Uterus (tissue), 4 donors: ENCODE results near the gene ANKRA2. TPM values are rescaled to one million over a fixed set of nuclear protein-coding genes. Genes with fewer than 3 reads are reported as not detected.
A peak's percentile ranks its signal among the peaks of the same experiment; 100 is the strongest.

ENCODE experiments used
- DNase-seq, 2 donors: peaks; one replicate each; pipeline ENCODE4 v3.0.0-alpha.2; 2019 to 2020
- H3K27ac ChIP-seq, 2 donors: fragments of 200-600 bp; sonication (generic); 1 replicate in 1 of 2; 2 replicates in 1 of 2; pipeline ENCODE4 v1.5.1; 2016 to 2018
- H3K27me3 ChIP-seq, 2 donors: fragments of 200-600 bp; sonication (generic); one replicate each; pipeline ENCODE4 v1.5.1; 2018 to 2019; ENCODE audit warnings: control low read depth in 1 of 2
- H3K36me3 ChIP-seq, 2 donors: fragments of 200-600 bp; sonication (generic); one replicate each; pipeline ENCODE4 v1.5.1; 2019; ENCODE audit warnings: control low read depth in 1 of 2
- H3K4me1 ChIP-seq, 2 donors: fragments of 200-600 bp; sonication (generic); one replicate each; pipeline ENCODE4 v1.5.1; 2018 to 2019; ENCODE audit warnings: control low read depth in 1 of 2
- H3K4me3 ChIP-seq, 2 donors: fragments of 200-600 bp; sonication (generic); 1 replicate in 1 of 2; 2 replicates in 1 of 2; pipeline ENCODE4 v1.5.1; 2018 to 2019; ENCODE audit warnings: mild to moderate bottlenecking in 1 of 2
- H3K9me3 ChIP-seq, 2 donors: fragments of 200-600 bp; sonication (generic); one replicate each; pipeline ENCODE4 v1.5.1; 2019; ENCODE audit warnings: control low read depth in 1 of 2
- CTCF ChIP-seq, 4 experiments: fragments of 200-600 bp in 2 of 4; fragments of 450-650 bp in 2 of 4; sonication (generic) in 2 of 4; IDR thresholded peaks; one replicate each; pipeline ENCODE4 v1.5.1; 2016 to 2019; ENCODE audit warnings: antibody characterized with exemption in 4 of 4, mild to moderate bottlenecking in 2 of 4, moderate library complexity in 1 of 4
- POLR2A ChIP-seq, 2 donors: fragments of 450-650 bp; IDR thresholded peaks; one replicate each; pipeline ENCODE4 v1.6.1; 2016; ENCODE audit warnings: antibody characterized with exemption in 2 of 2, mild to moderate bottlenecking in 1 of 2, moderate library complexity in 1 of 2
- intact Hi-C: fragments of 100-400 bp; cut with DNase I; formaldehyde crosslinking; loops from one replicate; pipeline ENCODE4 v1.15.1; 2023; ENCODE audit warnings: low total_unique reads
- total RNA-seq, 4 donors: library from RNA; depleted of rRNA in 3 of 4; stranded (reverse); fragments of >200 nt in 3 of 4; gene quantifications; one replicate each; pipeline versions ENCODE4 v1.1.0 to v1.2.4, GENCODE V29; 2014 to 2023
- donor health status: DM: yes; HTN: yes; CAD: no.

Gene ANKRA2
- 10 to 100 TPM; 29.4 to 99.9 (median 45.8) TPM for total RNA-seq

- intact Hi-C loops: no loop called here
- no peaks in the 10 kb centered on the region for H3K36me3 ChIP-seq
- no peaks in the 10 kb centered on the region for H3K27me3 ChIP-seq
- peak in 1 of 2 donors; percentile 53 for TF ChIP-seq POLR2A (IDR thresholded peaks at IDR 0.05)
- no peak for TF ChIP-seq CTCF (IDR thresholded peaks at IDR 0.05)
- peak; percentile 98 to 99 for DNase-seq
- peak within 1 kb of the TSS; percentile 86 to 88 for H3K27ac ChIP-seq
- H3K4me1 ChIP-seq: peaks cover 9% of the 10 kb centered on the region in 2 donors
- H3K4me3 ChIP-seq: peak within 1 kb of the TSS; percentile 63 to 79
- H3K9me3 ChIP-seq: no peaks in the 10 kb centered on the region
These were observed at the start of gene ANKRA2, which contains the start of gene UTP15 for GRCh38 chr5:73565139-73565968. ANKRA2 (minus strand) TSS chr5:73565639; CDS start chr5:73562881, 2,758 bp downstream. UTP15 (plus strand) TSS chr5:73565743; CDS start chr5:73567345, 1,602 bp downstream.

- no peak overlapping the region for H3K4me3 ChIP-seq
- H3K27ac ChIP-seq: no peak overlapping the region
- TF ChIP-seq CTCF (IDR thresholded peaks at IDR 0.05): no peak
- no peak for TF ChIP-seq POLR2A (IDR thresholded peaks at IDR 0.05)
- H3K4me1 ChIP-seq: no peaks in the 10 kb centered on the region
- intact Hi-C loops: no loop called here
- H3K36me3 ChIP-seq: no peaks in the 10 kb centered on the region
- DNase-seq: no peak
- no peaks in the 10 kb centered on the region for H3K9me3 ChIP-seq
- H3K27me3 ChIP-seq: no peaks in the 10 kb centered on the region
These were observed 49.6 kb upstream of the ANKRA2 start for GRCh38 chr5:73615085-73615484.

GRCh38 chr5:73612799-73613198, 47.4 kb upstream of the ANKRA2 start:
- TF ChIP-seq POLR2A (IDR thresholded peaks at IDR 0.05) (no peak), CTCF (IDR thresholded peaks at IDR 0.05) (no peak)
- no peaks in the 10 kb centered on the region for H3K36me3 ChIP-seq
- no peaks in the 10 kb centered on the region for H3K9me3 ChIP-seq
- H3K27ac ChIP-seq: no peak overlapping the region
- no peaks in the 10 kb centered on the region for H3K27me3 ChIP-seq
- H3K4me3 ChIP-seq: no peak overlapping the region
- H3K4me1 ChIP-seq: no peaks in the 10 kb centered on the region
- intact Hi-C loops: no loop called here
- DNase-seq: no peak

- H3K27ac ChIP-seq: no peak overlapping the region
- no peaks in the 10 kb centered on the region for H3K27me3 ChIP-seq
- no peak overlapping the region for H3K4me3 ChIP-seq
- H3K9me3 ChIP-seq: no peaks in the 10 kb centered on the region
- TF ChIP-seq POLR2A (IDR thresholded peaks at IDR 0.05): no peak
- TF ChIP-seq CTCF (IDR thresholded peaks at IDR 0.05): no peak
- no peak for DNase-seq
- H3K4me1 ChIP-seq: no peaks in the 10 kb centered on the region
- intact Hi-C loops: no loop called here
- H3K36me3 ChIP-seq: no peaks in the 10 kb centered on the region
These were observed 41.8 kb upstream of the ANKRA2 start for GRCh38 chr5:73607228-73607627.

GRCh38 chr5:73606206-73606753, 40.8 kb upstream of the ANKRA2 start:
- Histone ChIP-seq H3K36me3 (no peaks in the 10 kb centered on the region), H3K27me3 (no peaks in the 10 kb centered on the region), H3K27ac (no peak overlapping the region), H3K4me1 (no peaks in the 10 kb centered on the region), H3K9me3 (no peaks in the 10 kb centered on the region), H3K4me3 (no peak overlapping the region)
- TF ChIP-seq CTCF (IDR thresholded peaks at IDR 0.05): no peak
- no peak for TF ChIP-seq POLR2A (IDR thresholded peaks at IDR 0.05)
- intact Hi-C loops: no loop called here
- no peak for DNase-seq
